HepG2 (cell line): Measurements from ENCODE around the gene PDGFRB. TPM values are rescaled to one million over a fixed set of nuclear protein-coding genes. Genes with fewer than 3 reads are reported as not detected.
A peak's percentile ranks its signal among the peaks of the same experiment; 100 is the strongest.

Experiments
- AGO1 ChIP-seq: fragments of 200-400 bp; formaldehyde crosslinking; IDR thresholded peaks from 2 replicates; pipeline ENCODE4 v1.6.1; 2017; ENCODE audit warnings: mild to moderate bottlenecking, low read depth, low read length, moderate library complexity; ENCODE audit not compliant: poor library complexity, severe bottlenecking
- EP300 ChIP-seq, 3 experiments: sonication (generic) in 1 of 3; formaldehyde crosslinking in 1 of 3; IDR thresholded peaks; 2 replicates each; pipeline versions ENCODE4 v1.5.1 to v1.6.1; 2011 to 2020; ENCODE audit warnings: low read depth in 2 of 3, low read length in 2 of 3, borderline replicate concordance in 1 of 3, improper control_type of control experiment in 1 of 3, mild to moderate bottlenecking in 1 of 3, missing genetic modification reagents in 1 of 3, moderate library complexity in 1 of 3
- FOXA1 ChIP-seq, 2 experiments: fragments of 450-650 bp in 1 of 2; sonication (generic) in 1 of 2; formaldehyde crosslinking in 1 of 2; IDR thresholded peaks; 2 replicates each; pipeline versions ENCODE4 v1.4.0 to v1.6.1; 2016 to 2020; ENCODE audit warnings: missing genetic modification reagents in 1 of 2
- FOXA3 ChIP-seq: IDR thresholded peaks from 2 replicates; pipeline ENCODE4 v1.6.1; 2016; ENCODE audit warnings: missing genetic modification reagents, missing compliant biosample characterization
- GABPB1 ChIP-seq: IDR thresholded peaks from 2 replicates; pipeline ENCODE4 v1.6.1; 2016; ENCODE audit warnings: mild to moderate bottlenecking, missing genetic modification reagents, moderate library complexity, missing compliant biosample characterization
- HCFC1 ChIP-seq: fragments of 150-350 bp; IDR thresholded peaks from 2 replicates; pipeline ENCODE4 v1.6.1; 2014; ENCODE audit warnings: low read depth, low read length
- HNRNPLL ChIP-seq: fragments of 200-400 bp; formaldehyde crosslinking; IDR thresholded peaks from 2 replicates; pipeline ENCODE4 v1.6.1; 2017; ENCODE audit warnings: mild to moderate bottlenecking, low read depth, low read length; ENCODE audit not compliant: poor library complexity, severe bottlenecking
- NKX3-1 ChIP-seq: sonication (generic); formaldehyde crosslinking; IDR thresholded peaks from 2 replicates; pipeline ENCODE4 v1.5.0; 2020; ENCODE audit warnings: missing genetic modification reagents
- RCOR2 ChIP-seq: IDR thresholded peaks from 2 replicates; pipeline ENCODE4 v1.6.1; 2016; ENCODE audit warnings: missing biosample characterization, missing genetic modification reagents
- RXRA ChIP-seq: sonication (generic); formaldehyde crosslinking; IDR thresholded peaks from 2 replicates; pipeline ENCODE4 v1.5.1; 2020; ENCODE audit warnings: missing genetic modification reagents
- SIN3B ChIP-seq: fragments of 150-350 bp; IDR thresholded peaks from 2 replicates; pipeline ENCODE4 v1.6.1; 2014; ENCODE audit warnings: low read length
- SMYD3 ChIP-seq: sonication (generic); formaldehyde crosslinking; IDR thresholded peaks from 2 replicates; pipeline ENCODE4 v1.8.1; 2023; ENCODE audit warnings: mild to moderate bottlenecking, missing genetic modification reagents
- SNAI1 ChIP-seq: sonication (generic); formaldehyde crosslinking; IDR thresholded peaks from 2 replicates; pipeline ENCODE4 v1.5.0; 2020; ENCODE audit warnings: mild to moderate bottlenecking, missing genetic modification reagents, borderline replicate concordance
- TMF1 ChIP-seq: sonication (generic); formaldehyde crosslinking; IDR thresholded peaks from 2 replicates; pipeline ENCODE4 v1.8.1; 2022; ENCODE audit warnings: low read depth, missing genetic modification reagents
- YEATS2 ChIP-seq: sonication (generic); formaldehyde crosslinking; IDR thresholded peaks from 2 replicates; pipeline ENCODE4 v1.4.0; 2020; ENCODE audit warnings: missing genetic modification reagents, borderline replicate concordance
- ZFX ChIP-seq: sonication (generic); formaldehyde crosslinking; IDR thresholded peaks from 2 replicates; pipeline ENCODE4 v1.4.0; 2020; ENCODE audit warnings: mild to moderate bottlenecking, low read depth, missing genetic modification reagents, moderate library complexity
- ZNF253 ChIP-seq: sonication (generic); formaldehyde crosslinking; IDR thresholded peaks from 2 replicates; pipeline ENCODE4 v1.8.0; 2022; ENCODE audit warnings: mild to moderate bottlenecking, missing genetic modification reagents, borderline replicate concordance
- ZNF343 ChIP-seq: sonication (generic); formaldehyde crosslinking; IDR thresholded peaks from 2 replicates; pipeline ENCODE4 v1.4.0; 2020; ENCODE audit warnings: mild to moderate bottlenecking, missing genetic modification reagents
- ZNF414 ChIP-seq: sonication (generic); formaldehyde crosslinking; IDR thresholded peaks from 2 replicates; pipeline ENCODE4 v1.5.0; 2020; ENCODE audit warnings: missing genetic modification reagents
- ZNF430 ChIP-seq: sonication (generic); formaldehyde crosslinking; IDR thresholded peaks from 2 replicates; pipeline ENCODE4 v1.9.0; 2021; ENCODE audit warnings: mild to moderate bottlenecking, missing genetic modification reagents
- ZNF678 ChIP-seq: sonication (generic); formaldehyde crosslinking; IDR thresholded peaks from 2 replicates; pipeline ENCODE4 v1.4.0; 2020; ENCODE audit warnings: mild to moderate bottlenecking, missing genetic modification reagents
- ZNF747 ChIP-seq: sonication (generic); formaldehyde crosslinking; IDR thresholded peaks from 2 replicates; pipeline ENCODE4 v1.8.1; 2023; ENCODE audit warnings: missing genetic modification reagents, mild to moderate bottlenecking, borderline replicate concordance
- polyA plus RNA-seq, 8 experiments: library from polyadenylated mRNA; depleted of rRNA in 3 of 8; stranded (reverse) in 7 of 8; unstranded in 1 of 8; fragments of >200 nt; fragmentation: Illumina TruSeq in 4 of 8; extraction: Trizol in 4 of 8; gene quantifications; 2 replicates each; pipeline versions ENCODE4 v1.2.1 to v1.2.3, GENCODE V29; 2011 to 2016; ENCODE audit warnings: low read depth in 4 of 8, missing spikeins in 1 of 8, mixed read lengths in 1 of 8; ENCODE audit not compliant: insufficient read depth in 1 of 8
- total RNA-seq, 5 experiments: library from RNA; depleted of rRNA; stranded (reverse); fragments of >200 nt; fragmentation: Illumina TruSeq; extraction: Trizol; gene quantifications; 2 replicates each; pipeline ENCODE4 v1.2.3, GENCODE V29; 2016; ENCODE audit warnings: low read depth in 1 of 5
- TF ChIP-seq, protein P1 (sequence below): sonication (generic); formaldehyde crosslinking; IDR thresholded peaks from 2 replicates; pipeline ENCODE4 v1.9.0; 2022; ENCODE audit warnings: missing genetic modification reagents, mild to moderate bottlenecking, borderline replicate concordance

PDGFRB gene
- total and polyA plus RNA-seq, 2 of the 13 experiments (the other 11 are each of a cell fraction or from before 2014, with no cell fraction given), result 4.0 to 21.0 TPM

- no peak for TF ChIP-seq ZNF678 (CRISPR knock-in tag)
- TF ChIP-seq ZNF430 (CRISPR knock-in tag), result no peak
- no peak for TF ChIP-seq RCOR2 (CRISPR knock-in tag)
- no peak for TF ChIP-seq HCFC1
- TF ChIP-seq FOXA3 (CRISPR knock-in tag), result no peak
- no peak for TF ChIP-seq NKX3-1 (CRISPR knock-in tag)
- 0 out of 2 replicates have a peak, but pooled peaks have one; percentile 19 for TF ChIP-seq ZFX (CRISPR knock-in tag)
- no peak for TF ChIP-seq ZNF253 (CRISPR knock-in tag)
- TF ChIP-seq YEATS2 (CRISPR knock-in tag), result no peak
- TF ChIP-seq ZNF343, result no peak
- peak; percentile 75 for TF ChIP-seq AGO1
- TF ChIP-seq RXRA (CRISPR knock-in tag), result no peak
- peak; percentile 33 for TF ChIP-seq HNRNPLL
- TF ChIP-seq SMYD3, result no peak
- no peak for TF ChIP-seq FOXA1 (IDR thresholded peaks at IDR 0.05)
- peak; percentile 13; the same call in 1 of the 2 replicates for TF ChIP-seq FOXA1 (CRISPR knock-in tag; IDR thresholded peaks at IDR 0.05)
- TF ChIP-seq, protein P1, sequence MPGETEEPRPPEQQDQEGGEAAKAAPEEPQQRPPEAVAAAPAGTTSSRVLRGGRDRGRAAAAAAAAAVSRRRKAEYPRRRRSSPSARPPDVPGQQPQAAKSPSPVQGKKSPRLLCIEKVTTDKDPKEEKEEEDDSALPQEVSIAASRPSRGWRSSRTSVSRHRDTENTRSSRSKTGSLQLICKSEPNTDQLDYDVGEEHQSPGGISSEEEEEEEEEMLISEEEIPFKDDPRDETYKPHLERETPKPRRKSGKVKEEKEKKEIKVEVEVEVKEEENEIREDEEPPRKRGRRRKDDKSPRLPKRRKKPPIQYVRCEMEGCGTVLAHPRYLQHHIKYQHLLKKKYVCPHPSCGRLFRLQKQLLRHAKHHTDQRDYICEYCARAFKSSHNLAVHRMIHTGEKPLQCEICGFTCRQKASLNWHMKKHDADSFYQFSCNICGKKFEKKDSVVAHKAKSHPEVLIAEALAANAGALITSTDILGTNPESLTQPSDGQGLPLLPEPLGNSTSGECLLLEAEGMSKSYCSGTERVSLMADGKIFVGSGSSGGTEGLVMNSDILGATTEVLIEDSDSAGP, result peak; percentile 49; the same call in 1 of the 2 replicates
- TF ChIP-seq ZNF747 (CRISPR knock-in tag), result no peak
- 0 out of 2 replicates have a peak, but pooled peaks have one; percentile 16 for TF ChIP-seq GABPB1
- no peak for TF ChIP-seq ZNF414
- no peak for TF ChIP-seq TMF1 (CRISPR knock-in tag)
- no peak for TF ChIP-seq EP300 (IDR thresholded peaks at IDR 0.05; ENCODE audit: low read depth in 2 of 2, low read length in 2 of 2)
- no peak for TF ChIP-seq EP300 (CRISPR knock-in tag; IDR thresholded peaks at IDR 0.05; ENCODE audit: borderline replicate concordance)
- no peak for TF ChIP-seq SIN3B
- no peak for TF ChIP-seq SNAI1 (CRISPR knock-in tag)
These were observed 8.6 kb downstream of the PDGFRB start (continued) for GRCh38 chr5:150146862-150147601.
